ENCODE measurements around the gene ARHGAP19. TPM values are rescaled to one million over a fixed set of nuclear protein-coding genes. Genes with fewer than 3 reads are reported as not detected.
A peak's percentile ranks its signal among the peaks of the same experiment; 100 is the strongest.

The ARHGAP19 gene
- total and polyA plus RNA-seq, 4 donors, result 1.8 to 12.8 (median 9.2) TPM

GRCh38 chr10:97327348-97328294, 35.2 kb upstream of the ARHGAP19 start:
- H3K27ac ChIP-seq (ENCODE audit: low read depth in 1 of 2, low read length in 2 of 2), result no peak overlapping the region
- H3K36me3 ChIP-seq (ENCODE audit: control insufficient read depth in 1 of 2, insufficient read depth in 2 of 2, low read length in 1 of 2), result peaks cover 2% of the 10 kb centered on the region in 2 donors
- H3K4me1 ChIP-seq (ENCODE audit: control insufficient read depth in 1 of 2, insufficient read depth in 2 of 2, low read length in 2 of 2), result no peaks in the 10 kb centered on the region
- ATAC-seq (ENCODE audit: low FRiP score) (no peak), DNase-seq (no peak)
- H3K4me3 ChIP-seq (ENCODE audit: low read length in 2 of 2), result no peak overlapping the region
- 88 to 89% methylated on average over 7 of the region's 7 CpGs for WGBS, 2 donors
- H3K9me3 ChIP-seq (ENCODE audit: control insufficient read depth, low read length), result no peaks in the 10 kb centered on the region
- intact Hi-C loops (cut with DNase I), result no loop called here
- H3K27me3 ChIP-seq (ENCODE audit: control insufficient read depth in 1 of 2, insufficient read depth in 2 of 2, low read length in 1 of 2), result no peaks in the 10 kb centered on the region

DNA sequence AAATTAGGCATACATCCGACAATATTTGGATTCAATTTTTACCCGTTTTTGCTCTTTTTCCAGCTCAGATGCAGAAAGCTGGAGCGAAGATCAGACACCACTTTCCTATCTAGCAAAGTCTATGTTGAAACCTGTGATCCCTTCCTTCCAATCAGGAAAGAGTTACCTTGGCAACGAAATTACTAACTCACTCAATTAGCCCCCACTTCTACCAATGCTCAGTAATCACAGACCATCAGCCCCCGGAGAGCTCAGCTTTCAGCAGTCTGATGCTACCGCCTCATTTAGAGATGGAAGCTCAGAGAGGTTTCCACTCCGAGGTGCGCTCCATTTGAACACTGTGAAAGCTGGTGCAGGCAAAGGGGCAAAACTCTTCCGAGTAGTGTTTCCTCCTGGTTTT, 33.3 kb upstream of the ARHGAP19 start:
- Histone ChIP-seq H3K4me3 (ENCODE audit: low read length in 2 of 2) (no peak overlapping the region), H3K27ac (ENCODE audit: low read depth in 1 of 2, low read length in 2 of 2) (no peak overlapping the region), H3K9me3 (ENCODE audit: control insufficient read depth, low read length) (no peaks in the 10 kb centered on the region), H3K4me1 (ENCODE audit: control insufficient read depth in 1 of 2, insufficient read depth in 2 of 2, low read length in 2 of 2) (no peaks in the 10 kb centered on the region), H3K27me3 (ENCODE audit: control insufficient read depth in 1 of 2, insufficient read depth in 2 of 2, low read length in 1 of 2) (no peaks in the 10 kb centered on the region), H3K36me3 (ENCODE audit: control insufficient read depth in 1 of 2, insufficient read depth in 2 of 2, low read length in 1 of 2) (peaks cover 2% of the 10 kb centered on the region in 2 donors)
- ATAC-seq (ENCODE audit: low FRiP score) (no peak), DNase-seq (no peak)
- intact Hi-C loops (cut with DNase I), result no loop called here
- WGBS, 2 donors, result 85 to 88% methylated on average over 9 of the region's 9 CpGs

- DNase-seq (no peak), ATAC-seq (ENCODE audit: low FRiP score) (no peak)
- H3K4me3 ChIP-seq (ENCODE audit: low read length in 2 of 2), result no peak overlapping the region
- peaks cover 0 to 2% of the 10 kb centered on the region in 2 donors for H3K36me3 ChIP-seq (ENCODE audit: control insufficient read depth in 1 of 2, insufficient read depth in 2 of 2, low read length in 1 of 2)
- H3K4me1 ChIP-seq (ENCODE audit: control insufficient read depth in 1 of 2, insufficient read depth in 2 of 2, low read length in 2 of 2), result no peaks in the 10 kb centered on the region
- H3K27ac ChIP-seq (ENCODE audit: low read depth in 1 of 2, low read length in 2 of 2), result no peak overlapping the region
- WGBS, 2 donors, result 95 to 96% methylated on average over 4 of the region's 4 CpGs
- no peaks in the 10 kb centered on the region for H3K9me3 ChIP-seq (ENCODE audit: control insufficient read depth, low read length)
- intact Hi-C loops (cut with DNase I), result no loop called here
- no peaks in the 10 kb centered on the region for H3K27me3 ChIP-seq (ENCODE audit: control insufficient read depth in 1 of 2, insufficient read depth in 2 of 2, low read length in 1 of 2)
These were observed 31.1 kb upstream of the ARHGAP19 start for GRCh38 chr10:97323501-97323900.

- 69 to 87% methylated on average over 3 of the region's 3 CpGs for WGBS, 2 donors
- intact Hi-C loops (cut with DNase I), result no loop called here
- no peak overlapping the region for H3K27ac ChIP-seq (ENCODE audit: low read depth in 1 of 2, low read length in 2 of 2)
- no peaks in the 10 kb centered on the region for H3K4me1 ChIP-seq (ENCODE audit: control insufficient read depth in 1 of 2, insufficient read depth in 2 of 2, low read length in 2 of 2)
- no peak for ATAC-seq (ENCODE audit: low FRiP score)
- no peak for DNase-seq
- H3K4me3 ChIP-seq (ENCODE audit: low read length in 2 of 2), result no peak overlapping the region
- no peaks in the 10 kb centered on the region for H3K27me3 ChIP-seq (ENCODE audit: control insufficient read depth in 1 of 2, insufficient read depth in 2 of 2, low read length in 1 of 2)
- H3K9me3 ChIP-seq (ENCODE audit: control insufficient read depth, low read length), result no peaks in the 10 kb centered on the region
- H3K36me3 ChIP-seq (ENCODE audit: control insufficient read depth in 1 of 2, insufficient read depth in 2 of 2, low read length in 1 of 2), result no peaks in the 10 kb centered on the region
These were observed 29.4 kb upstream of the ARHGAP19 start for GRCh38 chr10:97321804-97322190.

- Histone ChIP-seq H3K27ac (ENCODE audit: low read depth in 1 of 2, low read length in 2 of 2) (no peak overlapping the region), H3K27me3 (ENCODE audit: control insufficient read depth in 1 of 2, insufficient read depth in 2 of 2, low read length in 1 of 2) (no peaks in the 10 kb centered on the region), H3K4me3 (ENCODE audit: low read length in 2 of 2) (peak overlapping the region in 1 of 2 donors; percentile 56), H3K36me3 (ENCODE audit: control insufficient read depth in 1 of 2, insufficient read depth in 2 of 2, low read length in 1 of 2) (no peaks in the 10 kb centered on the region), H3K4me1 (ENCODE audit: control insufficient read depth in 1 of 2, insufficient read depth in 2 of 2, low read length in 2 of 2) (no peaks in the 10 kb centered on the region), H3K9me3 (ENCODE audit: control insufficient read depth, low read length) (no peaks in the 10 kb centered on the region)
- ATAC-seq (ENCODE audit: low FRiP score) (no peak), DNase-seq (peak; percentile 77 to 80)
- intact Hi-C loops (cut with DNase I), result no loop called here
- WGBS, 2 donors, result 32 to 34% methylated on average over 36 to 38 of the region's 38 CpGs
These were observed 28.8 kb upstream of the ARHGAP19 start for GRCh38 chr10:97321032-97321803.

- DNase-seq (peak in 1 of 2 donors; percentile 52), ATAC-seq (ENCODE audit: low FRiP score) (no peak)
- 6 to 13% methylated on average over 24 of the region's 24 CpGs for WGBS, 2 donors
- intact Hi-C loops (cut with DNase I), result no loop called here
- H3K9me3 ChIP-seq (ENCODE audit: control insufficient read depth, low read length), result no peaks in the 10 kb centered on the region
- no peaks in the 10 kb centered on the region for H3K27me3 ChIP-seq (ENCODE audit: control insufficient read depth in 1 of 2, insufficient read depth in 2 of 2, low read length in 1 of 2)
- H3K4me3 ChIP-seq (ENCODE audit: low read length in 2 of 2), result peak overlapping the region; percentile 56 to 84
- no peak overlapping the region for H3K27ac ChIP-seq (ENCODE audit: low read depth in 1 of 2, low read length in 2 of 2)
- H3K4me1 ChIP-seq (ENCODE audit: control insufficient read depth in 1 of 2, insufficient read depth in 2 of 2, low read length in 2 of 2), result no peaks in the 10 kb centered on the region
- no peaks in the 10 kb centered on the region for H3K36me3 ChIP-seq (ENCODE audit: control insufficient read depth in 1 of 2, insufficient read depth in 2 of 2, low read length in 1 of 2)
These were observed 28.1 kb upstream of the ARHGAP19 start for GRCh38 chr10:97320480-97321031.

GRCh38 chr10:97319671-97320479, 27.4 kb upstream of the ARHGAP19 start:
- intact Hi-C loops (cut with DNase I), result loop anchor here in 1 of 2 donors (2.0 kb wide), 1 partner anchor 15 kb away; the partner anchor contains the start of gene FRAT2
- ATAC-seq (ENCODE audit: low FRiP score) (peak; percentile 51), DNase-seq (peak; percentile 75 to 85)
- H3K4me3 ChIP-seq (ENCODE audit: low read length in 2 of 2), result peak overlapping the region; percentile 56 to 84
- H3K27ac ChIP-seq (ENCODE audit: low read depth in 1 of 2, low read length in 2 of 2), result peak overlapping the region in 1 of 2 donors; percentile 24
- no peaks in the 10 kb centered on the region for H3K9me3 ChIP-seq (ENCODE audit: control insufficient read depth, low read length)
- 0 to 1% methylated on average over 65 to 83 of the region's 83 CpGs for WGBS, 2 donors
- H3K4me1 ChIP-seq (ENCODE audit: control insufficient read depth in 1 of 2, insufficient read depth in 2 of 2, low read length in 2 of 2), result no peaks in the 10 kb centered on the region
- no peaks in the 10 kb centered on the region for H3K27me3 ChIP-seq (ENCODE audit: control insufficient read depth in 1 of 2, insufficient read depth in 2 of 2, low read length in 1 of 2)
- H3K36me3 ChIP-seq (ENCODE audit: control insufficient read depth in 1 of 2, insufficient read depth in 2 of 2, low read length in 1 of 2), result no peaks in the 10 kb centered on the region

Measured in aorta (tissue), 5 donors.